AG09309 (cell line): ENCODE data around the gene HTT.

ENCODE experiments used
- DNase-seq: peaks from one replicate; pipeline ENCODE4 v3.0.0-alpha.2; 2010; ENCODE audit warnings: low read depth
- H3K4me3 ChIP-seq: 2 replicates; pipeline ENCODE4 v1.5.1; 2011; ENCODE audit warnings: mild to moderate bottlenecking, low read depth, low read length, moderate library complexity; ENCODE audit not compliant: control insufficient read depth
- CTCF ChIP-seq: IDR thresholded peaks from 2 replicates; pipeline ENCODE4 v1.5.1; 2011; ENCODE audit warnings: mild to moderate bottlenecking, low read depth, low read length, inconsistent platforms; ENCODE audit not compliant: insufficient read depth, control insufficient read depth; ENCODE audit errors: missing control alignments

Gene HTT

GRCh38 chr4:3209551-3210325 lies 135.3 kb downstream of the HTT start:
- no peak for TF ChIP-seq CTCF
- no peak for DNase-seq
- no peak overlapping the region for H3K4me3 ChIP-seq

GRCh38 chr4:3210467-3210866 lies 136.0 kb downstream of the HTT start:
- TF ChIP-seq CTCF: no peak
- H3K4me3 ChIP-seq: no peak overlapping the region
- DNase-seq: no peak

GRCh38 chr4:3211866-3212265 lies 137.4 kb downstream of the HTT start:
- no peak overlapping the region for H3K4me3 ChIP-seq
- no peak for DNase-seq
- no peak for TF ChIP-seq CTCF

- TF ChIP-seq CTCF: no peak
- no peak for DNase-seq
Observed at GRCh38 chr4:3212391-3213105, 138.1 kb downstream of the HTT start.

GRCh38 chr4:3213106-3213425 lies 138.6 kb downstream of the HTT start:
- H3K4me3 ChIP-seq: no peak overlapping the region
- TF ChIP-seq CTCF: no peak
- DNase-seq: no peak

More at GRCh38 chr4:3212391-3213105, 138.1 kb downstream of the HTT start:
- H3K4me3 ChIP-seq: no peak overlapping the region

GRCh38 chr4:3213661-3214250 lies 139.3 kb downstream of the HTT start:
- TF ChIP-seq CTCF: no peak
- H3K4me3 ChIP-seq: no peak overlapping the region
- DNase-seq: no peak
